ENCODE results near the gene C9orf50.
"Not testable (repeated sequence)": the region's sequence is repeated elsewhere in the genome, so short reads cannot be mapped to it uniquely, and the experiment has no call there.

C9orf50 gene

GRCh38 chr9:129610473-129611306 is 10.2 kb downstream of the C9orf50 start:
- peak; percentile 94 for DNase-seq (ENCODE audit: low read depth, low spot score)

- DNase-seq (ENCODE audit: low read depth, low spot score): no peak
Measured at GRCh38 chr9:129610213-129610472, 10.8 kb downstream of the C9orf50 start.

GRCh38 chr9:129609486-129610212 is 11.3 kb downstream of the C9orf50 start:
- no peak for DNase-seq (ENCODE audit: low read depth, low spot score)

GRCh38 chr9:129608561-129609481 is 12.1 kb downstream of the C9orf50 start:
- no peak for DNase-seq (ENCODE audit: low read depth, low spot score)

GRCh38 chr9:129607027-129607387 is 13.9 kb downstream of the C9orf50 start:
- no peak for DNase-seq (ENCODE audit: low read depth, low spot score)

GRCh38 chr9:129606161-129607026 is 14.5 kb downstream of the C9orf50 start:
- no peak for DNase-seq (ENCODE audit: low read depth, low spot score)

GRCh38 chr9:129604766-129605163 is 16.1 kb downstream of the C9orf50 start:
- no peak for DNase-seq (ENCODE audit: low read depth, low spot score)

GRCh38 chr9:129604056-129604765 is 16.7 kb downstream of the C9orf50 start:
- no peak for DNase-seq (ENCODE audit: low read depth, low spot score)

- DNase-seq (ENCODE audit: low read depth, low spot score): no peak
Measured at GRCh38 chr9:129602598-129603415, 18.1 kb downstream of the C9orf50 start.

- no peak for DNase-seq (ENCODE audit: low read depth, low spot score)
Measured at GRCh38 chr9:129601082-129601674, 19.7 kb downstream of the C9orf50 start.

- no peak for DNase-seq (ENCODE audit: low read depth, low spot score)
Measured at GRCh38 chr9:129598089-129598596, 22.8 kb downstream of the C9orf50 start.

- peak; percentile 91 for DNase-seq (ENCODE audit: low read depth, low spot score)
Measured at GRCh38 chr9:129597355-129598088, 23.4 kb downstream of the C9orf50 start.

GRCh38 chr9:129596541-129597331 is 24.2 kb downstream of the C9orf50 start:
- DNase-seq (ENCODE audit: low read depth, low spot score): peak; percentile 91

- DNase-seq (ENCODE audit: low read depth, low spot score): no peak
Measured at GRCh38 chr9:129595903-129596540, 24.9 kb downstream of the C9orf50 start.

GRCh38 chr9:129595311-129595741 is 25.6 kb downstream of the C9orf50 start:
- DNase-seq (ENCODE audit: low read depth, low spot score): no peak

- no peak for DNase-seq (ENCODE audit: low read depth, low spot score)
Measured at GRCh38 chr9:129594632-129595031, 26.3 kb downstream of the C9orf50 start.

- not testable (repeated sequence) for DNase-seq (ENCODE audit: low read depth, low spot score)
Measured at GRCh38 chr9:129592790-129593189, 28.1 kb downstream of the C9orf50 start.

Measured in ELF-1 (cell line).